Neural cell (in vitro differentiated cells): ENCODE measurements around the gene MAP1LC3B2. TPM values are rescaled to one million over a fixed set of nuclear protein-coding genes. Genes with fewer than 3 reads are reported as not detected.

Experiments
- H2AFZ ChIP-seq: fragments of 200-600, 300-800 bp; sonication (generic), shearing (Covaris generic); 2 replicates; pipeline ENCODE4 v1.6.0; 2014; ENCODE audit warnings: low read depth, mild to moderate bottlenecking, antibody characterized with exemption, low read length, moderate library complexity
- H3F3A ChIP-seq: fragments of 200-600 bp; shearing (Covaris generic); 2 replicates; pipeline ENCODE4 v1.6.1; 2016; ENCODE audit warnings: mild to moderate bottlenecking, moderate library complexity, mixed read lengths, antibody characterized with exemption, low read length; ENCODE audit not compliant: insufficient read depth, poor library complexity, severe bottlenecking
- H3K27ac ChIP-seq: fragments of 200-600, 300-800 bp; sonication (generic), shearing (Covaris generic); 2 replicates; pipeline ENCODE4 v1.5.1; 2014; ENCODE audit warnings: mild to moderate bottlenecking, low read length, moderate library complexity
- H3K27me3 ChIP-seq: fragments of 300-800, 200-600 bp; sonication (generic), shearing (Covaris generic); 2 replicates; pipeline ENCODE4 v1.6.0; 2014; ENCODE audit warnings: mild to moderate bottlenecking, low read depth, low read length, moderate library complexity; ENCODE audit not compliant: insufficient read depth
- H3K36me3 ChIP-seq: fragments of 300-800, 200-600 bp; sonication (generic), shearing (Covaris generic); 2 replicates; pipeline ENCODE4 v1.5.1; 2014; ENCODE audit warnings: mild to moderate bottlenecking, antibody characterized with exemption, low read length, moderate library complexity; ENCODE audit not compliant: insufficient read depth
- H3K4me2 ChIP-seq: fragments of 300-800, 200-600 bp; sonication (generic), shearing (Covaris generic); 2 replicates; pipeline ENCODE4 v1.6.0; 2014; ENCODE audit warnings: mild to moderate bottlenecking, low read length
- H3K4me3 ChIP-seq: fragments of 300-800, 200-600 bp; sonication (generic), shearing (Covaris generic); 2 replicates; pipeline ENCODE4 v1.5.1; 2014; ENCODE audit warnings: mild to moderate bottlenecking, low read length, moderate library complexity
- H3K79me2 ChIP-seq: fragments of 200-600 bp; shearing (Covaris generic); replicated peaks from 2 replicates; pipeline ENCODE4 v1.6.0; 2014; ENCODE audit warnings: mild to moderate bottlenecking, low read length, moderate library complexity; ENCODE audit not compliant: insufficient read depth
- H3K9ac ChIP-seq: fragments of 300-800, 200-600 bp; sonication (generic), shearing (Covaris generic); 2 replicates; pipeline ENCODE4 v1.6.1; 2016; ENCODE audit warnings: mild to moderate bottlenecking, low read length, mixed read lengths
- H3K9me2 ChIP-seq: fragments of 200-600 bp; shearing (Covaris generic); 2 replicates; pipeline ENCODE4 v1.6.1; 2016; ENCODE audit warnings: mild to moderate bottlenecking, low read length, mixed read lengths; ENCODE audit not compliant: insufficient read depth
- H3K9me3 ChIP-seq: fragments of 200-600, 300-800 bp; sonication (generic), shearing (Covaris generic); 2 replicates; pipeline ENCODE4 v1.6.1; 2016; ENCODE audit warnings: mild to moderate bottlenecking, mixed run types, low read length, moderate library complexity, mixed read lengths
- H4K20me1 ChIP-seq: fragments of 200-600 bp; shearing (Covaris generic); 2 replicates; pipeline ENCODE4 v1.6.1; 2016; ENCODE audit warnings: mild to moderate bottlenecking, mixed run types; ENCODE audit not compliant: insufficient read depth
- CTCF ChIP-seq: fragments of 450-650 bp; IDR thresholded peaks from 2 replicates; pipeline ENCODE4 v1.5.1; 2014; ENCODE audit warnings: antibody characterized with exemption, mild to moderate bottlenecking, moderate library complexity; ENCODE audit not compliant: poor library complexity, severe bottlenecking
- EP300 ChIP-seq: fragments of 450-650 bp; conservative IDR thresholded peaks from 2 replicates; pipeline ENCODE4 v1.6.1; 2014; ENCODE audit warnings: antibody characterized with exemption, mild to moderate bottlenecking, moderate library complexity; ENCODE audit not compliant: poor library complexity, severe bottlenecking
- EZH2 ChIP-seq: fragments of 200-600, 300-800 bp; shearing (Covaris generic), sonication (generic); IDR thresholded peaks from 2 replicates; pipeline ENCODE4 v1.6.1; 2014; ENCODE audit warnings: antibody characterized with exemption, low read length, borderline replicate concordance, mild to moderate bottlenecking; ENCODE audit not compliant: insufficient read depth, poor library complexity, severe bottlenecking
- MXI1 ChIP-seq: fragments of 450-650 bp; conservative IDR thresholded peaks from 2 replicates; pipeline ENCODE4 v1.6.1; 2014; ENCODE audit warnings: antibody characterized with exemption, mild to moderate bottlenecking; ENCODE audit not compliant: poor library complexity, severe bottlenecking
- POLR2AphosphoS5 ChIP-seq: IDR thresholded peaks from 2 replicates; pipeline ENCODE4 v1.6.1; 2012
- RAD21 ChIP-seq: fragments of 450-650 bp; conservative IDR thresholded peaks from 2 replicates; pipeline ENCODE4 v1.6.1; 2014; ENCODE audit warnings: antibody characterized with exemption, mild to moderate bottlenecking, moderate library complexity
- SMC3 ChIP-seq: fragments of 450-650 bp; conservative IDR thresholded peaks from 2 replicates; pipeline ENCODE4 v1.6.1; 2014; ENCODE audit warnings: antibody characterized with exemption, mild to moderate bottlenecking, moderate library complexity; ENCODE audit not compliant: poor library complexity
- TAF1 ChIP-seq: IDR thresholded peaks from 2 replicates; pipeline ENCODE4 v1.6.1; 2012; ENCODE audit warnings: low read depth
- polyA plus RNA-seq: library from polyadenylated mRNA; depleted of rRNA; stranded (reverse); fragments of >200 nt; gene quantifications from 2 replicates; pipeline ENCODE4 v1.2.3, GENCODE V29; 2014
- TF ChIP-seq, protein P1 (sequence below): IDR thresholded peaks from 2 replicates; pipeline ENCODE4 v1.6.1; 2012; ENCODE audit warnings: borderline replicate concordance

Gene MAP1LC3B2
- polyA plus RNA-seq, 1 donor from 2014 or later, result 3.9 TPM

DNA sequence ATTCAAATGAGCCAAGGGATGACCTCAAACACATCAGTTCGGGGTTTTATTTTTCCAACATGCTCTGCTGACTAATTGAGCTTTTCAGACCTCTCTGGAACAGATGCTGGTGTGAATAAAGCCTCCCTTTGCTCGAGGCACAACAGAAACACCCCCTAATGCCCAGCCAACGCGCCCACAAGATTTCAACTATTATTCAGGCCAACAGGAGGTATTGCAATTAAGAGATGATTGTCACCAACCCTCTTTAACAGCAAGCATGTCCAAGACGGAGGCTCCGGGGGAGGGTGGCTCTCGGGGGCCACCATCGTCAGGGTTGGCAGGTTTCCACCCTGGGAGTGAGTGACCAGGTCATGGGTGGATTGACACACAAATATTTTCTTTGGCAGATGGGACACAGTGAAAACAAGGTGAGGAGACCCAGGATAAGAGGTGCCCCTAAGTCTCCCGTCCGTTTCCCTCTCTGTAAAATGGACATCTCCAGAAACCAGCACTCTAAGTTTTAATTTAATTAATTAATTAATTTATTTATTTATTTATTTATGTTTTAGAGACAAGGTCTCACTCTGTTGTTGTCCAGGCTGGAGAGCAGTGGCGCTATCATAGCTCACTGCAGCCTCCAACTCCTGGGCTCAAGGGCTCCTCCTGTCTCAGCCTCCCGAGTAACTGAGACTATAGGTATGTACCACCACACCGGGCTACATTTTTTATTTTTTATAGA lies 56.1 kb downstream of the MAP1LC3B2 start:
- Histone ChIP-seq H3K9me2 (no peaks in the 10 kb centered on the region), H3K4me3 (no peak overlapping the region), H3K27ac (no peak overlapping the region), H3K27me3 (peaks cover 83% of the 10 kb centered on the region), H3K9ac (no peak overlapping the region), H4K20me1 (no peaks in the 10 kb centered on the region), H3K9me3 (peaks cover 6% of the 10 kb centered on the region), H3F3A (no peaks in the 10 kb centered on the region), H3K4me2 (no peak overlapping the region), H2AFZ (no peak overlapping the region), H3K79me2 (no peaks in the 10 kb centered on the region), H3K36me3 (no peaks in the 10 kb centered on the region)
- TF ChIP-seq SMC3 (no peak), TAF1 (no peak), EZH2 (no peak), MXI1 (no peak), CTCF (no peak)

DNA sequence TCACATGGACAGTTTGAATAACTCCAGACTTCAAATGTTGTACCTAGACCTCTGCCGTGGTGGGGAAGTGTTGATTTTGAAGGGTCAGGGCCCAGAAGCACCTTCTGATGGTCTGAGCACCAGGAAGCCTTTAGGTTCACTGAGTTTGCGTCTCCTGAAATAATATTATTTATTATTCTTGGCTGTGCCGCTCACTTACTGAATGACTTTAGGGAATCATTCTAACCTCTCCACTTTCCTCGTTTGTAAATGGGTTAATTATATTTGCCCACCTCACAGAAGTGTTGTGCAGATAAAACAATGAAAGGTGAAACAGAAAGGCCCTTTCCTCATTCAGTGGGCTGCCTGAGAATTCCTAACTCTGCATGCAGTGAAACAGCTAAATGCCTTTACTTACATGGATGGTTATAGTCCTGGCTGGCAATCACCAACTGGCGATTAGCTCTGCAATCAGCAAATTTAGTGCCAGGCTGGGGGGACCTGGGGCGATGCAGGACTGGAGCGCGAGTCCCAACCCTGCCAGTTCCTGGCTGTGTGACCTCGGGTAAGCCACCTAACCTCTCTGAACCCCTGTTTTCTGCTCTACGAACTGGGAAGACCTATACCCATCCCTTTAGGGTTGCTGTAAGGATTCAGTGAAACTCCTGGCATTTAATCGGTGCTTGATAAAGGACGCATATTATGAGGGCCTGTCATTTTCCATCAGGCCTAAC lies 57.5 kb downstream of the MAP1LC3B2 start:
- no peak overlapping the region for H3K27ac ChIP-seq
- H2AFZ ChIP-seq, result no peak overlapping the region
- H3K4me2 ChIP-seq, result no peak overlapping the region
- peaks cover 75% of the 10 kb centered on the region for H3K27me3 ChIP-seq
- H4K20me1 ChIP-seq, result no peaks in the 10 kb centered on the region
- H3K4me3 ChIP-seq, result no peak overlapping the region
- TF ChIP-seq MXI1 (no peak), EZH2 (no peak), SMC3 (no peak)
- H3K79me2 ChIP-seq, result no peaks in the 10 kb centered on the region
- H3K36me3 ChIP-seq, result no peaks in the 10 kb centered on the region
- H3K9ac ChIP-seq, result no peak overlapping the region
- no peaks in the 10 kb centered on the region for H3F3A ChIP-seq
- H3K9me3 ChIP-seq, result peaks cover 6% of the 10 kb centered on the region
- no peaks in the 10 kb centered on the region for H3K9me2 ChIP-seq

GRCh38 chr12:116619246-116619645 lies 60.1 kb downstream of the MAP1LC3B2 start:
- no peak overlapping the region for H2AFZ ChIP-seq
- H3K9ac ChIP-seq, result no peak overlapping the region

More at GRCh38 chr12:116619246-116619645, 60.1 kb downstream of the MAP1LC3B2 start:
- no peaks in the 10 kb centered on the region for H3K9me2 ChIP-seq
- H3K27ac ChIP-seq, result no peak overlapping the region
- H3K79me2 ChIP-seq, result no peaks in the 10 kb centered on the region
- peaks cover 63% of the 10 kb centered on the region for H3K27me3 ChIP-seq
- no peaks in the 10 kb centered on the region for H3K36me3 ChIP-seq
- H3K4me3 ChIP-seq, result no peak overlapping the region
- TF ChIP-seq EP300 (no peak), CTCF (no peak), TAF1 (no peak), RAD21 (no peak), POLR2AphosphoS5 (no peak), SMC3 (no peak), EZH2 (no peak), MXI1 (no peak)
- TF ChIP-seq, protein P1, sequence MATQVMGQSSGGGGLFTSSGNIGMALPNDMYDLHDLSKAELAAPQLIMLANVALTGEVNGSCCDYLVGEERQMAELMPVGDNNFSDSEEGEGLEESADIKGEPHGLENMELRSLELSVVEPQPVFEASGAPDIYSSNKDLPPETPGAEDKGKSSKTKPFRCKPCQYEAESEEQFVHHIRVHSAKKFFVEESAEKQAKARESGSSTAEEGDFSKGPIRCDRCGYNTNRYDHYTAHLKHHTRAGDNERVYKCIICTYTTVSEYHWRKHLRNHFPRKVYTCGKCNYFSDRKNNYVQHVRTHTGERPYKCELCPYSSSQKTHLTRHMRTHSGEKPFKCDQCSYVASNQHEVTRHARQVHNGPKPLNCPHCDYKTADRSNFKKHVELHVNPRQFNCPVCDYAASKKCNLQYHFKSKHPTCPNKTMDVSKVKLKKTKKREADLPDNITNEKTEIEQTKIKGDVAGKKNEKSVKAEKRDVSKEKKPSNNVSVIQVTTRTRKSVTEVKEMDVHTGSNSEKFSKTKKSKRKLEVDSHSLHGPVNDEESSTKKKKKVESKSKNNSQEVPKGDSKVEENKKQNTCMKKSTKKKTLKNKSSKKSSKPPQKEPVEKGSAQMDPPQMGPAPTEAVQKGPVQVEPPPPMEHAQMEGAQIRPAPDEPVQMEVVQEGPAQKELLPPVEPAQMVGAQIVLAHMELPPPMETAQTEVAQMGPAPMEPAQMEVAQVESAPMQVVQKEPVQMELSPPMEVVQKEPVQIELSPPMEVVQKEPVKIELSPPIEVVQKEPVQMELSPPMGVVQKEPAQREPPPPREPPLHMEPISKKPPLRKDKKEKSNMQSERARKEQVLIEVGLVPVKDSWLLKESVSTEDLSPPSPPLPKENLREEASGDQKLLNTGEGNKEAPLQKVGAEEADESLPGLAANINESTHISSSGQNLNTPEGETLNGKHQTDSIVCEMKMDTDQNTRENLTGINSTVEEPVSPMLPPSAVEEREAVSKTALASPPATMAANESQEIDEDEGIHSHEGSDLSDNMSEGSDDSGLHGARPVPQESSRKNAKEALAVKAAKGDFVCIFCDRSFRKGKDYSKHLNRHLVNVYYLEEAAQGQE, result no peak
- peaks cover 6% of the 10 kb centered on the region for H3K9me3 ChIP-seq
- H3K4me2 ChIP-seq, result no peak overlapping the region
- H3F3A ChIP-seq, result no peaks in the 10 kb centered on the region
- no peaks in the 10 kb centered on the region for H4K20me1 ChIP-seq
